ENCODE measurements around the gene RYR2. TPM values are rescaled to one million over a fixed set of nuclear protein-coding genes. Genes with fewer than 3 reads are reported as not detected.

The RYR2 gene
- polyA plus RNA-seq, 1 experiment, result not detected

- Histone ChIP-seq H3K27me3 (ENCODE audit: control insufficient read depth, insufficient read depth, low read length) (no peaks in the 10 kb centered on the region), H3K4me3 (ENCODE audit: low read depth, low read length) (no peak overlapping the region), H3K36me3 (ENCODE audit: control insufficient read depth, insufficient read depth, low read length) (no peaks in the 10 kb centered on the region)
- ChIA-PET POLR2A (no interaction called here), CTCF (no interaction called here)
- no peak for DNase-seq (ENCODE audit: low read depth)
- no peak for TF ChIP-seq CTCF (IDR thresholded peaks at IDR 0.05; ENCODE audit: insufficient read depth, low read depth, low read length)
Observed at GRCh38 chr1:237235091-237235490, 193.1 kb downstream of the RYR2 start.

DNA sequence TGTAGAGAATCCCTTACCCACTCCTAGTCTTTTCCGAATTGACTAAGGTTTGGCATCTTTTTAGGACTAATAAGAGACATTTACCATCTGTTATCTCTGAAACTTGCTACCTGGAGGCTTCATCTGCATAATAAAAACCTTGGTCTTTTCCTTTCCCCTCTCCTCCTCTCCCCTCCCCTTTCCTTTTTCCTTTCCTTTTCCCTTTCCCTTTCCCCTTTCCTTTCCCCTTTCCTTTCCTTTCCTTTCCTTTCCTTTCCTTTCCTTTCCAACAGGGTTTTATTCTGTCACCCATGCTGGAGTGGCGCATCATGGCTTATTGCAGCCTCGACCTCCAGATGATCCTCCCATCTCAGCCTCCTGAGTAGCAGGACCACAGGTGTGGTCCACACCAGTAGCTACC lies 195.7 kb downstream of the RYR2 start:
- CTCF ChIA-PET, result no interaction called here

DNA sequence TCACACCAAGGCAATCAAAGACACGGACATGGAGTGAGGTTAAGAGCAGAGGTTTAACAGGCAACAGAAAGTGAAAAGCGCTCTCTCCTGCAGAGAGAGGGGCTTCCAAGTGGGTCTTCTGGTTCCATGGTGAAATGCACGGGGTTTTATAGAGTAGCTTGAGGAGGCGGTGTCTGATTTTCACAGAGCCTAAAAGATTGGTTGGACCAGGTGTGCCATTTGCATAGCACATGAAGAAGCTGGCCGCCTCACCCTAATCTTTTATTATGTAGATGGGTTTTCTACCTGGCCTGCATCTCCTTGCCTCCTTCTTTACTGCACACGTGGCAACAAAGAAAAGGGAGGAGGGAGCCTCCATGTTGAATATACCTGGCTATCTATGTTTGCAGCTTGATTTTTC lies 197.3 kb downstream of the RYR2 start:
- ChIA-PET POLR2A (no interaction called here), CTCF (no interaction called here)
- no peak for TF ChIP-seq CTCF (IDR thresholded peaks at IDR 0.05; ENCODE audit: insufficient read depth, low read depth, low read length)
- no peak for DNase-seq (ENCODE audit: low read depth)
- no peaks in the 10 kb centered on the region for H3K27me3 ChIP-seq (ENCODE audit: control insufficient read depth, insufficient read depth, low read length)
- H3K4me3 ChIP-seq (ENCODE audit: low read depth, low read length), result no peak overlapping the region
- no peaks in the 10 kb centered on the region for H3K36me3 ChIP-seq (ENCODE audit: control insufficient read depth, insufficient read depth, low read length)

More for the DNA sequence above, 195.7 kb downstream of the RYR2 start:
- Histone ChIP-seq H3K4me3 (ENCODE audit: low read depth, low read length) (no peak overlapping the region), H3K27me3 (ENCODE audit: control insufficient read depth, insufficient read depth, low read length) (no peaks in the 10 kb centered on the region), H3K36me3 (ENCODE audit: control insufficient read depth, insufficient read depth, low read length) (no peaks in the 10 kb centered on the region)
- DNase-seq (ENCODE audit: low read depth), result no peak
- no peak for TF ChIP-seq CTCF (IDR thresholded peaks at IDR 0.05; ENCODE audit: insufficient read depth, low read depth, low read length)
- POLR2A ChIA-PET, result no interaction called here

DNA sequence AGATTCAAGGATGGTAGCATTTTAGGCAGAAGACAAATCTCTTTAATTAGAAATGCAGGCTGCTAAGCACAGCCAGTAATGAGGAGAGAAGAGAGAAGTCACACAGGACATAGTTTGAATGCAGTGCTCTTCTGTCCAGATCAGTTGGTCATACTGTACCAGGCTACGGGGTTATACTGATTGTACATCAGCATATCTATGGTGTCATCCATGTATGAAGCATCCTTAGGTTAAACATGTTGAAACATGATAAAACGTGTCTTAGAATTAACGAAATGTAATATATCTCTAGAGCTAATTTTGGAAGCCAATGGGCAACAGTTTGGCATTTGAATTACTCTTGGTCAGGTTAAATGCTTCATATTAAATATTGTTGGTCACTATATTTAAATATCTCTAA lies 199.1 kb downstream of the RYR2 start:
- DNase-seq (ENCODE audit: low read depth), result no peak
- CTCF ChIA-PET, result no interaction called here
- Histone ChIP-seq H3K27me3 (ENCODE audit: control insufficient read depth, insufficient read depth, low read length) (no peaks in the 10 kb centered on the region), H3K4me3 (ENCODE audit: low read depth, low read length) (no peak overlapping the region), H3K36me3 (ENCODE audit: control insufficient read depth, insufficient read depth, low read length) (no peaks in the 10 kb centered on the region)
- no peak for TF ChIP-seq CTCF (IDR thresholded peaks at IDR 0.05; ENCODE audit: insufficient read depth, low read depth, low read length)
- POLR2A ChIA-PET, result no interaction called here

DNA sequence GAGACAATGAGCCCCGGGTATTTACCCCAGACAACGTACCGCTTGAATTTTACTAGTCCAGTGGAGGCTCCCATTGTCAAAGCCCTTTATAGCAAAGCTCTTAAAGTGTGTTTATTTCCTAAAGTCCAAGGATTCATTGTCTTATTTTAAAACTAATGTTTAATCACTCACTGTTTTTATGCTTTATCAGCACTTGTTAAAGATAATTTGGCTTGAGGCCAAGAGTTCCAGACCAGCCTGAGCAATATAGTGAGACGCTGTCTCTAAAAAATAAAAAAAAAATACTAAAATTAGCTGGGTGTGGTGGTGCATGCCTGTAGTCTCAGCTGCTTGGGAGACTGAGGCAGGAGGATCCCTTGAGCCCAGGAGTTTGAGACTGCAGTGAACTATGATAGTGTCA lies 202.8 kb downstream of the RYR2 start:
- CTCF ChIA-PET, result no interaction called here
- no peak for DNase-seq (ENCODE audit: low read depth)
- Histone ChIP-seq H3K36me3 (ENCODE audit: control insufficient read depth, insufficient read depth, low read length) (no peaks in the 10 kb centered on the region), H3K27me3 (ENCODE audit: control insufficient read depth, insufficient read depth, low read length) (no peaks in the 10 kb centered on the region), H3K4me3 (ENCODE audit: low read depth, low read length) (no peak overlapping the region)
- POLR2A ChIA-PET, result no interaction called here
- no peak for TF ChIP-seq CTCF (IDR thresholded peaks at IDR 0.05; ENCODE audit: insufficient read depth, low read depth, low read length)

All from BJ (cell line).